ENCODE data around the gene FAS.

- TF ChIP-seq XRCC3 (IDR thresholded peaks at IDR 0.05) (no peak), TSHZ1 (CRISPR knock-in tag; IDR thresholded peaks at IDR 0.05) (no peak), POLR2AphosphoS2 (IDR thresholded peaks at IDR 0.05; ENCODE audit: low read length) (no peak), E2F4 (CRISPR knock-in tag; IDR thresholded peaks at IDR 0.05; ENCODE audit: low read depth) (no peak), CREB3 (tag; conservative IDR thresholded peaks at IDR 0.05; ENCODE audit: low read depth) (no peak)
- TF ChIP-seq, protein P1, sequence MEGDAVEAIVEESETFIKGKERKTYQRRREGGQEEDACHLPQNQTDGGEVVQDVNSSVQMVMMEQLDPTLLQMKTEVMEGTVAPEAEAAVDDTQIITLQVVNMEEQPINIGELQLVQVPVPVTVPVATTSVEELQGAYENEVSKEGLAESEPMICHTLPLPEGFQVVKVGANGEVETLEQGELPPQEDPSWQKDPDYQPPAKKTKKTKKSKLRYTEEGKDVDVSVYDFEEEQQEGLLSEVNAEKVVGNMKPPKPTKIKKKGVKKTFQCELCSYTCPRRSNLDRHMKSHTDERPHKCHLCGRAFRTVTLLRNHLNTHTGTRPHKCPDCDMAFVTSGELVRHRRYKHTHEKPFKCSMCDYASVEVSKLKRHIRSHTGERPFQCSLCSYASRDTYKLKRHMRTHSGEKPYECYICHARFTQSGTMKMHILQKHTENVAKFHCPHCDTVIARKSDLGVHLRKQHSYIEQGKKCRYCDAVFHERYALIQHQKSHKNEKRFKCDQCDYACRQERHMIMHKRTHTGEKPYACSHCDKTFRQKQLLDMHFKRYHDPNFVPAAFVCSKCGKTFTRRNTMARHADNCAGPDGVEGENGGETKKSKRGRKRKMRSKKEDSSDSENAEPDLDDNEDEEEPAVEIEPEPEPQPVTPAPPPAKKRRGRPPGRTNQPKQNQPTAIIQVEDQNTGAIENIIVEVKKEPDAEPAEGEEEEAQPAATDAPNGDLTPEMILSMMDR (IDR thresholded peaks at IDR 0.05 in 2 of 3, conservative IDR thresholded peaks at IDR 0.05 in 1 of 3; ENCODE audit: insufficient read depth in 2 of 3, low read depth in 1 of 3, low read length in 3 of 3), result no peak
- TF ChIP-seq, protein P2, sequence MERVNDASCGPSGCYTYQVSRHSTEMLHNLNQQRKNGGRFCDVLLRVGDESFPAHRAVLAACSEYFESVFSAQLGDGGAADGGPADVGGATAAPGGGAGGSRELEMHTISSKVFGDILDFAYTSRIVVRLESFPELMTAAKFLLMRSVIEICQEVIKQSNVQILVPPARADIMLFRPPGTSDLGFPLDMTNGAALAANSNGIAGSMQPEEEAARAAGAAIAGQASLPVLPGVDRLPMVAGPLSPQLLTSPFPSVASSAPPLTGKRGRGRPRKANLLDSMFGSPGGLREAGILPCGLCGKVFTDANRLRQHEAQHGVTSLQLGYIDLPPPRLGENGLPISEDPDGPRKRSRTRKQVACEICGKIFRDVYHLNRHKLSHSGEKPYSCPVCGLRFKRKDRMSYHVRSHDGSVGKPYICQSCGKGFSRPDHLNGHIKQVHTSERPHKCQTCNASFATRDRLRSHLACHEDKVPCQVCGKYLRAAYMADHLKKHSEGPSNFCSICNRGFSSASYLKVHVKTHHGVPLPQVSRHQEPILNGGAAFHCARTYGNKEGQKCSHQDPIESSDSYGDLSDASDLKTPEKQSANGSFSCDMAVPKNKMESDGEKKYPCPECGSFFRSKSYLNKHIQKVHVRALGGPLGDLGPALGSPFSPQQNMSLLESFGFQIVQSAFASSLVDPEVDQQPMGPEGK (CRISPR knock-in tag; IDR thresholded peaks at IDR 0.05; ENCODE audit: borderline replicate concordance), result no peak
Measured at GRCh38 chr10:89035461-89035860, 44.9 kb downstream of the FAS start.

Measured in K562 (cell line).